ENCODE data around the gene UBR2. TPM values are rescaled to one million over a fixed set of nuclear protein-coding genes. Genes with fewer than 3 reads are reported as not detected.

The UBR2 gene

GRCh38 chr6:42742116-42742894, 178.5 kb downstream of the UBR2 start:
- Histone ChIP-seq H3K4me1 (ENCODE audit: control insufficient read depth, insufficient read depth, low read length) (peaks cover 8% of the 10 kb centered on the region), H3K9ac (ENCODE audit: low read depth, low read length) (no peak overlapping the region), H3K4me3 (ENCODE audit: low read length) (no peak overlapping the region), H3K4me2 (ENCODE audit: low read length) (no peak overlapping the region), H3K9me3 (replicated peaks; ENCODE audit: low read length) (no peaks in the 10 kb centered on the region), H3K27me3 (ENCODE audit: control insufficient read depth, insufficient read depth, low read length) (peaks cover 4% of the 10 kb centered on the region), H3K36me3 (ENCODE audit: insufficient read depth, low read length) (no peaks in the 10 kb centered on the region)

Small RNAs within 50 kb of the gene (small RNA-seq; reads per million reads assigned to genes)
- not detected for gene RNU6-890P
